Stimulated activated CD8-positive, alpha-beta memory T cell treated with anti-CD3 and anti-CD28 coated beads, Interleukin-15, amount 100 ng/mL, for 24 hours (primary cell): Measurements from ENCODE around the gene FLNA.

Experiments
- DNase-seq: peaks from one replicate; pipeline ENCODE4 v3.0.0-alpha.2; 2020; ENCODE audit warnings: low read depth

The FLNA gene

GRCh38 chrX:154373340-154374306 lies 811 bp downstream of the FLNA start:
- no peak for DNase-seq

GRCh38 chrX:154372612-154373022 lies 1.8 kb downstream of the FLNA start:
- no peak for DNase-seq

DNA sequence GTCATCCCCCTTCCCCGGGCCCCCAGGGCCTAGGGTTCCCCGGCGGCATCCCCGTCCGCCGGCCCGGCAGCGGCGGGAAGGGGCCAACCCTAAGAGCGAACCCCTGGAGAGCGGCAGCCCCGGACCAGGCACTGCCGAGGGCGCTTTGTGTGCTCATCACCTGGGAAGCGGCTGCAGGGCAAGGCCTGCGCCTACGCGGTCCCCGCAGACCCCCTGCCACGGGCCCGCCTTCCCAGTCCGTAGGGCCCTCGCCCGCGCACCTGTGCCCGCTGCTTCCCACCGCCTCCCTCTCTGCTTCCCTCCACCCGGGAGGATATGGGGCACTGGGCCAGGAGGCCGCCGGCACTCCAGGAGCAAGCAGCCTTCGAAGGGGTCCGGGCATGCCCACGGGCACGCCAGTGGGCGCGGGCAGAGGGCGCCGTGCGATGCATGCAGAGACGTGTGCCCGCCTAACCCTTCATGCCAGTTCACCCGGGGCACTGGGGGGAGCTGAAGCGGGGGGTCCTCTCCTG lies 2.6 kb downstream of the FLNA start:
- no peak for DNase-seq

- DNase-seq = peak; percentile 74
Observed at GRCh38 chrX:154371017-154371788, 3.2 kb downstream of the FLNA start.

DNA sequence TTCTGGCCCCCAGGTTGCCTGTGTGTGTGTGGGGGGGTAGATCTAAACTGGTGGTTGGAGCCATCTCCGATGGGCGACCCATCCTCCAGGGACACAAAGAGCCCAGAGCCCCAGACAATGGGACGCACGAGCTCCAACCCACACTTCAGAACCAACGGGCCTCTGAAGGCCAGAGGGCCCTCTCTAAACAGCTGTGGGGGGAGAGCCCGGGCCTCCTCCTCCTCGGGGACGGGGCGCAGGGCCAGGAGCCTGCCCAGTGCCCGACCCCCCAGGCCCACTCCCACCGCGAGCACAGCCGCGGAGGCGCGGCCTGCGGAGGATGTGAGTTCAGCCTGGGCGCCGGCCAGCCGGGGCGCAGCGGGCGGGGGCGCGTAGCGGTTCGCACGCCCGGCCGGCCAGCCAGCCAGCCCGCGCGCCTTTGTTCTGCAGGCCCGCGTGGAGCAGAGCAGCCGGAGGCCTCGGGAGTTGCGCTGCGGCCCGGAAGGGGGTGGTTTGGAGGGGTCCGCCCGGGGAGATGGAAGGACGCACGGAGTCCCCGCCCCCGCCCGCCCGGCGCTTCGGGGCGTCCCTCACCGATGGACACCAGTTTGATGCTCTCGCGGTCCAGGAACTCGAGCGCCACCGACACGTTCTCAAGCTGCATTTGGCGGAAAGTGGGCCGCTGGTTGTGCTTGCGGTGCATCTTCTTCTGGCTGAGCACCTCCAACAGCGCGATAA lies 4.0 kb downstream of the FLNA start:
- no peak for DNase-seq

- DNase-seq = no peak
Observed at GRCh38 chrX:154369449-154370299, 4.8 kb downstream of the FLNA start.

- peak; percentile 69 for DNase-seq
Observed at GRCh38 chrX:154368630-154369448, 5.6 kb downstream of the FLNA start.

DNA sequence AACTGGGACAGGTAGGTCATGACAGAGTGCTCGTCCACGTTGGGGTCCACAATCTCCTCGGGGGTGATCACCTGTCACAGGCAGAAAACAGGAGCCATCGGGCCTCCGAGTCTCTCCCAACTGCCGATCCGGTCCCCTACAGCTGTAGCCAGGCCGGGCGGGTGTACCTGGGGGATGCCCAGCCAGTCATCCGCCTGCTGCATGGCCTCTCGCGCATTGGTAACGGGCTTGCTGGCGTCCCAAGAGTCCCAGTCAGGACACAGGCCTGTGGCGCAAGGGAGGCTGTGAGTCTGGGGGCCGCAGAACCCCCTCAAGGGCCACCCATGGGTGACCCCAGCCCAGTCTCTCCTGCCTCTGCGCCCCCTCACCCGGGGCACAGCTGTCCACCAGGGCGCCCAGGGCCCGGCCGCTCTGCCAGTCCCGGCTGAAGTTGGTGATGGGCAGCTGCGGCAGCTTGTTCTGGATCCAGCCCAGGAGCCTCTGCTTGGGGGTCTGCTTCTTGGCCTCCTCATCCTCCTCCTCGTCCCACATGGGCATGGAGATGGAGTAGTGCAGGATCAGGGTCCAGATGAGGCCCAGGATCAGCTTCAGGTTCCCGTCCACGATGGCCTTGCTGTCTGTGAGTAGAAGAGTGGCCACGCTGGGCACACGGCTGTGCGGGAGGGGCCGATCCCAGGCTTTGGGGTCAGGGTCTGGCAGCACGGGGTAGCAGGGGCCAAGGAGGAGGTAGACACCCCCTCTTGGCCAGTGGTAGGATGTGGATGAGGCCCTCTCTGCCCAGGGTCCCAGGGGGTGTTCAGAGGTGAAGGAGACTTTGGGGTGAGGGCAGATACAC lies 6.7 kb downstream of the FLNA start:
- no peak for DNase-seq

GRCh38 chrX:154366666-154367055 lies 7.8 kb downstream of the FLNA start:
- no peak for DNase-seq

DNA sequence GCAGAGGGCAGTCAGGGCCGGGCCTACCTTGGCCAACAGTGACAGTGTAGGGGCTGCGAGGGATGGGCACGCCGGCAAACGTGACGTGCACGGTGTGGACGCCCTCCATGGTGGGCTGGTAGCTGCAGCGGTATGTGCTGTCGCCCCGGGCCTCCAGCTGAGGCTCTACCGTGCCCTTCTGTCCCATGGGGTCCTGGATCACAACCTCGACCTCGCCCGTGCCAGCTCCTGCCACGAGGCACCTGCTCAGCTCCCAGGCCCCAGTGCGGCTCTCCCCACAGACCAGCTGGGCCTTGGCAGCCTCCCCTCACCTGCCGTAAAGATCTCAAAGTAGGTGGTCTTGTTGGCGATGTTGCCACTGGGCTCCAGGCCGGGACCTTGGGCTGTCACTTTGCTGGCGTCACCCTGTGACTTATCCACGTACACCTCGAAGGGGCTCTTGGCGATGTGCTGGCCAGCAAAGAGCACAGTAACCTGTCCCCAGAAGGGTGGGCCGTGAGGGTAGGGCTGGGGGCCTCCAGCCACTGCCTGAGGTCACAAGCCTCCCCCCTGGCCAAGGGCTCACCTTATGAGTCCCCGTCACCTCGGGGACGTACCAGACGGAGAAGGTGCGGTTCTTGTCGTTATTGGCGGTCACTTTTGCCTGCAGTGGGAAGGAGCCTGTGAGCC lies 8.3 kb downstream of the FLNA start:
- no peak for DNase-seq

- DNase-seq = no peak
Observed at GRCh38 chrX:154365052-154365600, 9.3 kb downstream of the FLNA start.

DNA sequence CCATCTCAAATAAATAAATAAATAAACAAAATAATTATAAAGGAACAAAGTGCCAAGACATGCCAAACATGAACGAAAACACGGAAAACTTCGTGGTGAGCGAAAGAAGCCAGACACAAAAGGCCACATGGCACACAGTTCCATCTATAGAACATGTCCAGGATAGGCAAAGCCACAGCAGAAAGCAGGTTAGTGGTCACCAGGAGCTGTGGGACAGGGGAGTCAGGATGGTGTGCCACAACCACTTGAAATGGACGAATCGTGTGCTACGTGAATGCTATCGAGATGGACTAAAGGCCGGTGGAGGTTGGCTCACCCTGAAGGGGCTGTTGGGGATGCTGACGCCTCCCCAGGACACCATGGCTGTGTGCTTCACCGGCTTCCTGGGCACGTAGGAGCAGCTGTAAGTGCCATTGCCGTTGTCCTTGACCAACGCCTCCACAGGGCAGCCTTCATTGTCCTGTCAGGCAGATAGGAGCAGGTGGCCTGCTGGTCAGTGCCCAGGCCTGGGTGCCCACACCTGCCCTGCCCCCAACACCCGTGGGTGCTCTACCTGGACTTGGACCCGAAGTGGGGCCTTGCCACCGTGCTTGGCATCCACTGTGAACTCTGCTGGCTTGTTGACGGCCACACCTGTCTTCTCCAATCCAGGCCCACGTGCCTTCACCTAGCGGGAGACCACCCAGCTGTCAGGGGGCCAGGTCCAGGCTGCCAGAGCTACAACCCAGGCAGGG lies 10.6 kb downstream of the FLNA start:
- DNase-seq = no peak

DNA sequence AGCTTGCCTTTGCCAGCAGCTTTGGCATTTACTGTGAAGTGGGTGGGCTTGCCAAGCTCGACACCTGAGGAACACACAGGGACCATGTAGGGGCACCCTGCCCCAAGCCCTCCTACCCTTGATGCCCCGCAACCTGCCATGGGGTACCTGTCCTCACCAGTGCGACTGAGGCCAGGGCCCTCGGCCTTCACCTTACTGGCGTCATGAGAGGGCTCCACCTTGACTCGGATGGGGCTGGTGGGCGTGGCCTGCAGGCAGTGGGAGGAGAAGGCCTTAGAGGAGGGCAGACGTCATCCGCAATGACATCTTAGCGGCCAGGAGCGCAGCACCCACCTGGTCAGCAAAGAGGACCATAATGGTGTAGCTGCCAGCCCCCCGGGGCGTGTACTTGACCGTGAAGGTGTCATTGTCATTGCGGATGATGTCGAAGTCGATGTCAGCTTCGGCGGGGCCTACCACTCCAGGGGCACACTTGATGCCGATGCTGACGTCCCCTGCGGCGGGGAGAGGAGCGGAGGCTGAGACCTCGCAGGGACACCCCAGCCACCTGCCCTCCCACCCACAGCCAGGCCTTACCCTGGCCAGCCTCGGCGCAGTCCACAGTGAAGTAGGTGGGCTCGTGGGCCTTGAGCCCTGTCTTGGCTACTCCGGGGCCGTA lies 12.2 kb downstream of the FLNA start:
- DNase-seq = no peak

DNA sequence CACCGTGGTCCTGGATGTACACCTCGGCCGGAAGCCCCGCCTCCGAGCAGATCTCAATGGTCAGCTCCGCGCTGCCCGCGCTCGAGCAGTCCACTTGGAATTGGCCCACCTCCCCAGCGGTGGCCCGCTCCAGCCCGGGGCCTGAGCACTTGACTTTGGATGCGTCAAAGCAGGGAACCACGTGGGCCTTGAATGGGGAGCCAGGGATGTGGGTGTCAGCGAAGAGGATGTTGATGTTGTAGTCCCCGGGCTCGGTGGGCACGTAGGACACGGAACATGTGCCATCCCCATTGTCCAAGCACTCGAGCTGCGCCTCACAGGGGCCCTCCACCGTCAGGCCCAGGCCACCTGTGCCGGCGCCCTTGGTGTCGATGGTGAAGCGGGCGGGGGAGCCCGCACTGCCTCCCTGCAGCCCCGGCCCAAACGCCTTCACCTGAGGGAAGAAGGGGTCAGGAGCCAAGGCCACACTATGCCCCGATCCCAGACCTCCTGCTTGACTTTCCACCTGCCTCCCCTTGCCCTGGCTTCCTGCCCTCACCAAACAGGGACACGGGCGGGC lies 14.2 kb downstream of the FLNA start:
- no peak for DNase-seq

GRCh38 chrX:154359362-154360154 lies 14.9 kb downstream of the FLNA start:
- DNase-seq = no peak

- DNase-seq = no peak
Observed at GRCh38 chrX:154358829-154359228, 15.6 kb downstream of the FLNA start.
